Purkinje cell (primary cell): ENCODE results near the gene ZNF154. TPM values are rescaled to one million over a fixed set of nuclear protein-coding genes. Genes with fewer than 3 reads are reported as not detected.

Experiments
- polyA plus RNA-seq: library from polyadenylated mRNA; unstranded; fragments of >200 nt; fragmentation: Nextera tagmentation; gene quantifications from 2 replicates; pipeline ENCODE4 v1.2.1, GENCODE V29; 2014

ZNF154 gene
- polyA plus RNA-seq = 1.8 and 3.3 TPM in 2 replicates

DNA sequence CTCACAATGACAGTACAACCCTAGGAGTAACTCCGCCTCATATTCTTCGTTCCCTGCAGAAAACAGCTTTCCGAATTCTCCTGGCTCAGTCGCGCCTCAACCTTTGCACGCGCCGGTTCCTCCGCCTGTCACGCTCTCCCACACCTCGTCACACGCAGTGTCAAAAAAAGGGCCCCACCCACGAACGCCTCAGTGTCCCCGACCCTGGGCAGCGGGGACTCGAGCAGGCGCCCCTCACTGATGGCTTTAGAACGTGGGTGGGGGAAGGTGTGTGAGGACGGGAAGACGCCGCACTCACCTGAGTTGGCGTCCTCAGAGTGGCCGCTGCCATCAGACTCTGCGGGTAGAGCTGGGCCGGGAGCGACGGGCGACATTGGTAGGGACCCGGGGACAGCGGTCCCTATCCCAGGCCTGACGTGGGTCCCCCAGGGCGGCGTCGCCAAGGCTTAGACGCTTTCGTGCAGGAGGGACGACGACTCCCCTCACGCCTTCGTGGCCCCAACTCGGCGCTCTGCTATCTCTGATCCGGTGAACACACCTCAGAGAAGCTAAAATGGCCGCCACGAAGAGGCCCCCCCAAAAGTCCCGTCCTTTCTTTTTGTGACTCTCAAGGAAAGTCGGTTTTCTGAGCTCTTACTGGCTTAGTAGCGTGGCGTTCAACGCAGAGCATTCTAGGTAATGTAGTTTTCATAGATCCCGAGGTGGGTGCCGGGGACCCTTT lies at the start of gene ZNF154:
Gene ZNF154, minus strand, starts transcription at position 564 of the 721 bp plus-strand sequence. Its CDS starts 233 bp downstream, at position 331.

DNA sequence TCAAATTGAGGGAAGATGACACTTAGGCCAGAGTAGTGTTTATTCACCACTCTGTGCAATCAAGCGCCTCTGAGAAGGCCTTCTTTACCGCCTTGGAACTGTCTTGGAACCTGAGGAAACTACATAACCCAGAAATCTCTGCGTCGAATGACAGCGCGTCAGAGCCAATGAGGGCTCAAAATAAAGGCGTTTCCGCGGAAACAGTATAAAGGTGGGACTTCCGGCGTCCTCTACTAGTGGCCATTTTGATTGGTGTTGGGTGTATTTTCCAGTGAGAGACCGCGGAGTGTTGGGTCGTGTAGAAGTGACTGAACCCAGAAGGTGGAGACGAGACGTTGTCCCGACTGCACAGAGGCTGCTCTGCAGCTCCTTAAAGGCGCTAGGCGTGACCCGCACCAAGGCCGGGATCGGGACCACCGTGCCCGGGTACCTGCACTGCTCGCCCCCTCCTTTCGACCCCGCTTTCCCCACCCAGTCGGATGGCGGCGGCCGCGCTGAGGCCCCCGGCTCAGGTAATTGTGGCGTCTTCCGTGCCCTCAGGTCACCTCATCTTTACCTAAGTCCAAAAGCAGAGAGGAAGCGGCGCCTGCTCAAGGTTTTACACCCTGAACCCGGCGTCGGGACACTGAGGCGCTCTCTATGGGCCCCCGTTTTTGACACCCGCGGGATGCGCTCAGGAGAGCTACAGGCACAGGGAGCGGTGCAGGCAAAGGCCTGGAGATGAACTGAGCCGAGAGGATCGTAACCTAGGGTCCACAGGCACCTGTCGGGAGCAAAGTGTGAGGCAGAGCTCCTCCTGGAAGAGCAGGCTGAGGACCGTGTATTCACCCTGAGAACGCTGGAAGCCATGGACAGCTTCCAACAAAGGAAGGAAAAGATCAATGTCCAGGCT lies 37.8 kb upstream of the ZNF154 start, which contains the start of gene ZNF776:
Gene ZNF776, plus strand, starts transcription at position 236 of the 892 bp plus-strand sequence. Its CDS starts 244 bp downstream, at position 480.

GRCh38 chr19:57668635-57669034 lies 40.4 kb downstream of the ZNF154 start, which contains the start of gene ZSCAN4:
TSS of gene ZSCAN4 (plus strand) at chr19:57668935. CDS start at chr19:57676146, 7,211 bp downstream.

Other genes starting within 250 kb of the ZNF154 start
- gene ZNF772, start 231.6 kb downstream of the ZNF154 start, polyA plus RNA-seq = 3.0 and 6.0 TPM in 2 replicates
- 2.4 and 7.4 TPM in 2 replicates for gene ZNF419, start 221.5 kb downstream of the ZNF154 start, polyA plus RNA-seq
- gene ZNF773, start 209.3 kb downstream of the ZNF154 start, polyA plus RNA-seq = 1.4 and 4.0 TPM in 2 replicates
- gene ZNF549, start 181.8 kb downstream of the ZNF154 start, polyA plus RNA-seq = 2.5 and 3.0 TPM in 2 replicates
- 3.2 and 4.0 TPM in 2 replicates for gene ZNF550, start 149.3 kb downstream of the ZNF154 start, polyA plus RNA-seq
- gene ZNF416, start 130.3 kb downstream of the ZNF154 start, polyA plus RNA-seq = 0.74 and 1.5 TPM in 2 replicates
- gene ZIK1, start 125.1 kb downstream of the ZNF154 start, polyA plus RNA-seq = 2.0 and 2.3 TPM in 2 replicates
- 5.2 and 5.9 TPM in 2 replicates for gene ZNF530, start 109.3 kb downstream of the ZNF154 start, polyA plus RNA-seq
- 5.3 and 6.1 TPM in 2 replicates for gene ZNF134, start 95.0 kb downstream of the ZNF154 start, polyA plus RNA-seq
- gene ZNF211, start 76.0 kb downstream of the ZNF154 start, polyA plus RNA-seq = 2.0 and 4.7 TPM in 2 replicates
- gene ZSCAN4, start 40.3 kb downstream of the ZNF154 start, polyA plus RNA-seq = not detected in 2 replicates
- gene ZNF551, start 27.2 kb downstream of the ZNF154 start, polyA plus RNA-seq = 1.3 and 1.6 TPM in 2 replicates
- 3.8 and 9.9 TPM in 2 replicates for gene ZNF671, start 18.4 kb upstream of the ZNF154 start, polyA plus RNA-seq
- 2.2 and 2.5 TPM in 2 replicates for gene ZNF776, start 37.6 kb upstream of the ZNF154 start, polyA plus RNA-seq
- 1.1 and 3.2 TPM in 2 replicates for gene ZNF586, start 60.5 kb upstream of the ZNF154 start, polyA plus RNA-seq
- 2.5 and 2.6 TPM in 2 replicates for gene ZNF552, start 105.7 kb upstream of the ZNF154 start, polyA plus RNA-seq
- gene ZNF587B, start 121.1 kb upstream of the ZNF154 start, polyA plus RNA-seq = 2.7 TPM in 1 of 2 replicates, not detected in the other
- gene ZNF587, start 140.7 kb upstream of the ZNF154 start, polyA plus RNA-seq = 9.4 and 10.9 TPM in 2 replicates
- 44.4 and 50.3 TPM in 2 replicates for gene ZNF814, start 179.8 kb upstream of the ZNF154 start, polyA plus RNA-seq
- 1.8 and 4.3 TPM in 2 replicates for gene ZNF417, start 207.4 kb upstream of the ZNF154 start, polyA plus RNA-seq
- 1.4 and 3.7 TPM in 2 replicates for gene ZNF418, start 226.2 kb upstream of the ZNF154 start, polyA plus RNA-seq
- gene ZNF256, start 238.5 kb upstream of the ZNF154 start, polyA plus RNA-seq = 1.2 and 3.0 TPM in 2 replicates